ENCODE measurements around the gene CCSER1. TPM values are rescaled to one million over a fixed set of nuclear protein-coding genes. Genes with fewer than 3 reads are reported as not detected.

CCSER1 gene
- total and polyA plus RNA-seq, 2 of the 8 experiments (the other 6 are each of a cell fraction or from before 2014, with no cell fraction given), result 0.26 to 0.84 TPM

DNA sequence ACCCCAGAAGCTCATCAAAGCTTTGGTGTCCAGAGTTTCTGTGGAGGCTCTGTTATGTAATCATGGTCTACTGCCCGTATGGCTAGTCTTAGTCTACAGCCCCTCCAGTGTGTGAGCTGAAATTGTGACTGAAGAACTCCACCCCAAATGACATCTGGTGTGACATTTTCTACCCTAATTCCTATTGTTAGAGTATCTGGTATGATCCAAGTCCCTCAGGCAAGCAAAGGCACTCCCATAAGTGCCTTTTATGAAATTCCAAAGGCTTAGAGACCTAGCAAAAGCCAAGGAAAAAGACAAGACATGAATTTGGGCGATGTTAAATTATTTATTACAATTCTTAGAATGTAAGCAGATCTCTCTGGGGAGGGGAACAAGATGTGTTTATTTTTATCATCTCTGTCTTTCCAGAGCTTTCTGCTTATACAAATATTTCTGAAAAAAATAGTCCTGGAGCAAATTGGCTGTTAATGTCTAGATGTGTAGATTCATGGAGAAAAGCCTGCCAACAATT lies 417.4 kb downstream of the CCSER1 start:
- FAIRE-seq, result no peak
- H2BK20ac ChIP-seq (ENCODE audit: low read length), result no peak overlapping the region
- no peak overlapping the region for H3K9ac ChIP-seq (replicated peaks in 1 of 4; ENCODE audit: extremely low read depth in 1 of 4, low read depth in 3 of 4, low read length in 3 of 4)
- peaks cover 0 to 1% (median 0%) of the 10 kb centered on the region in 4 experiments; a peak in 1 of 7 replicates for H3K27me3 ChIP-seq (replicated peaks in 1 of 4; ENCODE audit: control insufficient read depth in 3 of 4, extremely low read depth in 1 of 4, insufficient read depth in 3 of 4, low read length in 3 of 4)
- no peak overlapping the region for H3K27ac ChIP-seq (ENCODE audit: low read depth, low read length)
- H3K4ac ChIP-seq (replicated peaks; ENCODE audit: insufficient read length, low read depth, low read length), result no peak overlapping the region
- H3K18ac ChIP-seq (ENCODE audit: extremely low read depth, low read length), result no peak overlapping the region
- H3K56ac ChIP-seq (replicated peaks; ENCODE audit: insufficient read length, low read depth, low read length), result no peak overlapping the region
- H3K23ac ChIP-seq (ENCODE audit: insufficient read length), result no peak overlapping the region
- CTCF ChIA-PET (ENCODE audit: partially characterized antibody), result interaction anchor here (0.6 kb wide), 1 partner anchor 512 kb away, joined by 4 read pairs; no protein-coding TSS in a partner anchor
- H2AK5ac ChIP-seq (ENCODE audit: low read depth, low read length), result no peak overlapping the region
- H3K23me2 ChIP-seq (ENCODE audit: low read depth, low read length), result 0 out of 2 replicates have a peak, but pooled peaks cover 2% of the 10 kb centered on the region
- no peaks in the 10 kb centered on the region for H4K20me1 ChIP-seq (replicated peaks in 1 of 2; ENCODE audit: control insufficient read depth in 1 of 2, insufficient read depth in 2 of 2, low read length in 2 of 2)
- POLR2A ChIA-PET (ENCODE audit: partially characterized antibody), result no interaction called here
- no peak overlapping the region for H2BK15ac ChIP-seq (ENCODE audit: low read length)
- H3K4me2 ChIP-seq (ENCODE audit: insufficient read depth in 1 of 2, low read depth in 2 of 2, low read length in 2 of 2), result no peak overlapping the region
- H3K36me3 ChIP-seq (ENCODE audit: control insufficient read depth in 2 of 4, insufficient read depth in 4 of 4, low read length in 3 of 4), result no peaks in the 10 kb centered on the region
- no peak overlapping the region for H3K14ac ChIP-seq (ENCODE audit: insufficient read length)
- no peak overlapping the region for H4K5ac ChIP-seq (ENCODE audit: insufficient read length, low read depth, low read length)
- H4K8ac ChIP-seq (ENCODE audit: extremely low read depth, insufficient read depth, low read length), result no peak overlapping the region
- H3K4me3 ChIP-seq (ENCODE audit: extremely low read depth in 1 of 4, insufficient read depth in 2 of 4, low read depth in 3 of 4, low read length in 4 of 4), result no peak overlapping the region
- H2BK12ac ChIP-seq (ENCODE audit: low read depth, low read length), result no peak overlapping the region
- no peaks in the 10 kb centered on the region for H3K79me2 ChIP-seq (ENCODE audit: control insufficient read depth in 1 of 2, insufficient read depth in 2 of 2, low read length in 2 of 2)
- H2BK5ac ChIP-seq (ENCODE audit: low read depth, low read length), result no peak overlapping the region
- no peak overlapping the region for H2AFZ ChIP-seq (ENCODE audit: low read length)
- no peak for DNase-seq (ENCODE audit: low read depth in 1 of 2, low spot score in 2 of 2)
- 73% methylated on average over 2 of the region's 2 CpGs; no CpG with 5 or more reads in 1 of the 2 experiments for WGBS, 2 experiments (ENCODE audit: extremely low coverage in 1 of 2, insufficient coverage in 1 of 2, insufficient read length in 1 of 2, insufficient replicate concordance in 2 of 2, low coverage in 1 of 2, low lambda C conversion rate in 2 of 2, missing lambda C conversion rate in 1 of 2)
- H3K4me1 ChIP-seq (replicated peaks in 1 of 4; ENCODE audit: control insufficient read depth in 3 of 4, insufficient read depth in 4 of 4, low read length in 3 of 4), result no peaks in the 10 kb centered on the region
- H4K91ac ChIP-seq (replicated peaks; ENCODE audit: insufficient read length, low read length), result no peak overlapping the region
- H2BK120ac ChIP-seq (replicated peaks; ENCODE audit: low read depth, low read length), result no peak overlapping the region
- no peaks in the 10 kb centered on the region for H3K9me3 ChIP-seq (ENCODE audit: insufficient read depth in 2 of 2, low read depth in 1 of 2, low read length in 1 of 2)
- no peaks in the 10 kb centered on the region for H3K79me1 ChIP-seq (ENCODE audit: low read depth, low read length)
